Measurements from ENCODE around the gene KRT73.

The KRT73 gene

DNA sequence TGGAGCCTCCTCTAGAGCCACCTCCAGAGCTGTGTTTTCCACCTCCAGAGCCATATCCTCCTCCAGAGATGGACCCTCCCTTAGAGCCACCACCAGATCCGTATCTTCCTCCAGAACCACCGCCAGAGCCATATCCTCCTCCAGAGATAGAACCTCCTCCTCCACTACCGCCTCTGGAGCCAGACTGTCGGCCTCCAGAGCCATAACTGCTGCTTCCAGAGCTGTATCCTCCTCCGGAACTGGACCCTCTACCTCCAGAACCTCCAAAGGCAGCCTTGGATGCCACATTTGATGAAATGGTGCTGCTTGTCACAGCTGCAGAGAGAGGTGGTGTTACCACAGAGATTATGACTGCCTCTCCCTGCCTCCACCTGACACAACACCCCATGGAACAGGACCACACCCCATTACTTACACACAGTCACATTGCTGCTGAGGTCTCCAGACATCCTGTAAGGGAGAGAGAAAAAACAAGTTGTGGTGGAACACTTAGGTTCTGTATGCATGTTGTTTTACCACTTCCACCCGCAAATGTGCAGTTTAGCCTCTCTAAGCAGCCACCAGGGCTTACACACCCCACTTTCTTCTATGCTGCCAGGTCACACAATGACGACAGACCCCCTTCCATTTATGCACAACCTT is 26.9 kb upstream of the KRT73 start:
- no peak for DNase-seq

DNA sequence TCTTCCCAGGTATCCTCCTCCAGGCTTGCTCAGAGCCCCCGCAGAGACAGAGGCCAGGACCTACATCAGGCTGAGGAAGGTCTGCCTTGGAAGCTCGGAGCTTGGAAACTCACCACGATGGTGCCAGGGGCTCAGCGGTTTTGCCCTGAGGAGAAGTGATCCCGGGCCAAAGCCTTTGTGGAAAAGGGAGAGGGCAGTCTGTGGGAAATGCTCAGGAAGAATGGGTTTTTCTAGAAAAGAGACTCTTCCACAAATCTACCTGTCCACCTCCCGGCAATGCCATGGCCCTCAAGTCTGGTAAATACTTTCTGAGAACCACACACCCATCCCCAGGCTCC is 25.7 kb upstream of the KRT73 start:
- DNase-seq, result no peak

DNA sequence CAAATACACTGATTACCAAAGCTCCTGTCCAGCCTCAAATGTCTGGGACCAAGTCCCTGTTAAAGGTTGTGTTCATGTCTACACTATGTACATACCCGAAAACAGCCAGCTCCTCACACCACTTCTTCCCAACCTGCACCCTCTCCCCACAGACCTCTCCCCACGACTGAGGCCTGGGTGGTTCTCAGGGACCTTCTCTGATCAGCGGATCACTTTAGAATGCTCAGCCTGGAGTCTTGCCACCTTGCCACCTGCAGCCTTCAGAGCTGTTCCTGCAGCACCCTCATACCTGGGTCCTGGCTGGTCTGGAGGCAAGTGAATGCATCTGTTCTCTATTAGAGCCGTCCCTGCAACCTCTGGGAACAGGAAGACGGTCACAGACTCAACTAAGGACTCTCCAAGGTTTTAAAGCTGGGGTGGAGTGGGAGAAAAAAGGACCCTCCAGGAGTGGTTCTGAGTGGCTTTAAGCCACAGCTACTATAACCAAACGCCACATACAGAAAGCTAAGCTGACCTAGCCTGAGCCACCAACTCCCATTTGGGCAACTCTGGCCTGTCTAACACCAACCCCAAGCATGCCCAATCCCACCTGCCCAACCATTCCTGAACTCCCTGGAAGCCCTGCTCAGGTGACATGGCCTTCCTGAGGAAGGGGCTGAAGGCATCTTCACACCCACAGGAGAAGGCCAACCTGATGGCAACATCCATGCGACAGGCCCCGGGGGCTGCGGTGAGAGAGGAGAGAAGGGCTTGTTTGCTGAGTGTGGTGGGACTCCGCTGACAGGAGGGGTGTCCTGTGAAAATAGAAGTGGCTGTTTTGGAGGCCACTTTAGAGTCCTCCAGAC is 25.1 kb upstream of the KRT73 start:
- no peak for DNase-seq

DNA sequence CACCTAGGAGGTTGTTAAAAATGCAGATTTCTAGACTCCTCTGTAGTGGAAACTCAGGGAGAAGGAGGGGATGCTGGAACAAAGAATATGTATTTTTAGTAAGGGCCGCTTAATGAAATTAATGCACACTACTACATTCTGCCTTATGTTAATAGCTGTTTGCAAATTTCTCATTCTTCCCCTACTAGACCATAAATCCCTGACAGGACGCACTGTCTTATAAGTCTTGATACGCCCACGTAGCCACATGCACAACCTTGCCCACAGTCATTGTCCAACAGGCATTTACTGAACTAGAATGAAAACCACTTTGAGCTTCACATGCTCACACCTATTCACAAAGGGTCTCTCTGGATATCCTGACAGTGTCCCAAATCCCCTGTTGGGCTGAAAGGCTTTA is 23.1 kb upstream of the KRT73 start:
- DNase-seq, result no peak

DNA sequence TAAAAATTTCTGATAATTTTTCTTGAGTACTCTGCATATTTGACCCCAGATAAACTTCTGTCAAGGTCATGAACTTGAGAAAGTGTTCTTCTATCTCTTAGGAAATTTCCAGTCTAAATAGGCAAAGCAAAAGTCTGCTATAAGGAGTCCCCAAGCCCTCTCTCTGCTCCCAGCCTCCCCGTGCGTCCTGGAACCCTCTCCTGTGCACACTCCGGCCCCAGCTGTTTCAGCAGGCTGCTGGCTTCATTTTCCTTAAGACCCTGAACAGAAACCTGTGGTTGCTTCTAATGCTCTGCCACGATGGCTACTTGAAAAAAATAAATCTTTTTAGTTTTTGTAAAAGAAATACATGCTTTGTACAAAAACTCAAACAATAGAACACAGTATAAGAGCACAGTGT is 18.9 kb upstream of the KRT73 start:
- no peak for DNase-seq

DNA sequence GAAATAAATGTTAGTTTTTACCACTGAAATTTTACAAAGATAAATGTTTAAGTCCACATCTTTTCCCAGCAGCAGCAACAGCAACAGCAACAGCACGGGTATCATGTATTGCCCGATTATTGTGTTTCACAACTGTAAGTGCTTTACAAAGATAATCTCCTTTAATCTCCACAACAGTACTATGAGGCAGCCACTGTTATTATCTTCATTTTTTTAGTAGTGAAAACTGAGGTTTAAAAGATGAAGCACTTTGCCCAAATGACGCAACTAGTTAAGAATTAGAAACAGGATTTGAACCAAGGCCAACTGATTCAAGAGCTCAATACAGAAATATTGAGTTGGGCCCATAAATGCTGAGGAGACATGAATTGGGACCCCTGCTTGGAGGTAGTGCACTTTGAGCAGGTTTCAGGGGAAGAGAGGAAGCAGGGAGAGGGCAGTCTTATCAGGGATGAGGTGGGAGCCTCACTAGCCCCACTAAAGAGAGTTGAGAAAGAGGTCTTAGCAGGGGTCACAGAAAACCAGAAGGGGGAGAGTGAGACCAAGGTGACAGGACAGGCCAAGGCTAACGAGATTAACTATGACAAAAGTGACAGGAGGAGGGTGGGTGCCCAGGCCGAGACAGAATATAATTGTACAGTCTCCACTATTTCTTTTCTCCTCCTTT is 18.4 kb upstream of the KRT73 start:
- DNase-seq, result no peak

DNA sequence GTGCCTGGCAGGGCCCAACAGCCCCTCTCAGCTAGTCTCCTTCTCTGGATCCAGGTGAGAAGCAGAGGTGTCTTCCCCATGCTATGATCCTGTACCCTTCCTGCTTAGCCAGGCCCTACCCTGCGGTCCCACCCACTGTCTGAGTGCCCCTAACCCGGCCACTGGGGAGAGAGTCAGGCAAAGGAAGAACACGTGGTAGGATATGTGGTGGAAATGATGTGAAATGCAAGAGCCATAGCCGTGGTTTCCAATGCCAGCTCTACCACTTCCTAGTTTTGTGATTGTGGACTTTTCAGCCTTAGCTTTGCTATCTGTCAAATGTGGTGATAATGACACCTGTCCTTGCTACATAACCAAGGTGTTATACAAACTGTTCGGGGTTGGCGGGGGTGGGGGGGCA is 17.8 kb upstream of the KRT73 start:
- DNase-seq, result no peak

DNA sequence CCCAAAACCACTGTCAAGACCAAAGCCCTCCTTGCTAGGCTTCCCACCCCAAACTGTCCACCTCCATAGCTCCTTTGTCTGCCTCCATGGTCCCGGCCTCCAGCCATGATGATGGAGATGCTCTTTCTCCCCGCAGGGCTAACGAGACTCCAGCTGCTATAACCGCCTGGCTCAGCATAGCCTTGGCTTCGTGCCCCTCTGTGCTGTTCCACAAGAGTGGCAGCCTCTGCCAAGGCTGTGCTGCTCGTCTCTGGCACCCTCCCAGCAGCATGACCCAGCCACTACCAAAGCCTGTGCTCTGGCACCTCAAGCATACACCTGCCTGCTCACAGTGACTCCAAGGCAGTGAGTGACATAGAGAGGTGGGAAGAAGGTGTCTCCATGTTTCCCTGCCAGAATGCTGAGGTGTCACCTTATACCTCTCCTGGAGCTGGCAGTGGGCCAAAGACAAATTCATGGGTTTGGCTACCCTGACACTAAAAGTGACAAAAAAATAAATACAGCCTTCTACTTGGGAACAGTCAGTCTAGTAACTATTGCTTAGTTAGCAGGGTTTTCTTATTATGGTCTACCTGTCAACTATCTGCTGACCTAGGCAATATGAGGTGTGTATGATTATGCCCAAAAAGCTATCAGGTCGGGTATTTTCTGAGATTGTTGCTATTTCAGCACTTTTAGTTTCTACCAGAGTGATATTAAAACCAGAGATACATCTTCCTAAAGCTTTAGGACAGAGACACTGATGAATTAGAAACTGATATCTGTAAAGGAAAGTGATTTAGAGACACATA is 16.1 kb upstream of the KRT73 start:
- DNase-seq, result peak; percentile 77

DNA sequence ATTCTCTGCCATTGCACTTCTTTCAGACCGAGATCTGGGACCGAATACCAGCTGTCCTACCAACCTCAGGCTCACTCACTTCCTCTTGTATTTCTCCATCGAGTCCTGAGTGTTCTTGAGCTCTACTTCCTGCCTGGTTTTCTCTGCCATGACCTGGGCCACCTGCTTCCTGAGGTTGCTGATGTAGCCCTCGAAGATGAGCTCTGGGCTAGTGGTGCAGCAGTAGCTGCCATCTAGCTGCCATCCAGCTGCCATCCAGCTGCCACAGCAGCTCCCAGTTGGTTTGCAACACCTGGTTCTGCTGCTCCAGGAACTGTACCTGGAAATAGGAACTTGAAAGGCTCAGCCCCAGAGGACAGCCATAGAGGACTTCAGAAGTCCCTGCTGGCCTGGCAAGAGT is 15.0 kb upstream of the KRT73 start:
- no peak for DNase-seq

DNA sequence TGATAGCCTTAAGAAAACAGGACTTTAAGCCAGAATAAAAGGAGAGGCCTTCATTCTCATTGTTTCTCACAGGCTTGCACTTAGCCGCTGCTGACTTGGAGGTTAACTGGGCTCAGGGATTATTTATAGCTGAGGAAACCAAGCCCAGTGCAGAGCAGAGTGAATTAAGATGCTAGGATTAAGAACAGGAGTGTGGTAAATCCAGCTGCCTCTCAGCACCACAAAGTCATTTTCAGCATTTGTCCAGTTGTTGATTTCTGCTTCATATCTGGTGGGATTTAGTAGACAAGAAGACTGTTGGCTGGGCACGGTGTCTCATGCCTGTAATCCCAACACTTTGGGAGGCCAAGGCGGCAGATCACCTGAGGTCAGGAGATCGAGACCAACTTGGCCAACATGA is 14.3 kb upstream of the KRT73 start:
- no peak for DNase-seq

DNA sequence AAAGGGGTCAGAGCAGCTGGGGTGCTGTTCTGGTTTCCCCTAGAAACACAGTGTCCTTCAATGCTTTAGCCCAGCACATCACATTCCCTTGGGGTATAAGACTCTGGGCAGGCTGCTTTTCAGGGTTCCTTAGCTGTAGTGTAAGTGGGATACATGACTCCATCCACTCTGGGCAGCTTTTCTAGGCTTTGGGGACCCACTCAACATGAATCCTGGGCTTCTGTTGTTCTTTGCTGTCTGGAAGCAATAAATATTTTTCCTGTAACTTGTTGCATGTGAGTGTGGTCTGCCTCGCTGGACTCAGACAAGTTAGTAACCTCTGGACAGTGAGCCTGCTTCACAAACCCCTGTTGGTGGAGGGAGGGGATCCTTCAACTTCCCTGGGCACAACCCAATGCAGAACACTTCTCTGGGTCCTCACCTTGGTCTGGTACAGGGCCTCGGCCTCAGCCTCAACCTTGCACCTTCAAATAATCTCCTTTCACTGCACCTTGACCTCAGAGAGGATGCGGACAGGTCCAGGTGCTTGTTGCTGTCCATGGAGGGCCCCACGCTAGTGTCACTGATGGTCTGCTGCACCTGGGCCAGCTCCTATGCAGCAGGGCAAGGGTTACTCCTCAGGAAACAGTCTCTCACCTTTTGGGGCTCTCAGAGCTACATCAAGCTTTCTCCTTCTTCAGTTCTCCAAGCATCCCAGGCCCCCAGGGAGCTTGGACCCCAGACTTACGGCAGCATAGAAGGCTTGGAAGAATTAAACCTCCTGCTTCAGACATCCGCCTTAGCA is 13.5 kb upstream of the KRT73 start:
- no peak for DNase-seq

DNA sequence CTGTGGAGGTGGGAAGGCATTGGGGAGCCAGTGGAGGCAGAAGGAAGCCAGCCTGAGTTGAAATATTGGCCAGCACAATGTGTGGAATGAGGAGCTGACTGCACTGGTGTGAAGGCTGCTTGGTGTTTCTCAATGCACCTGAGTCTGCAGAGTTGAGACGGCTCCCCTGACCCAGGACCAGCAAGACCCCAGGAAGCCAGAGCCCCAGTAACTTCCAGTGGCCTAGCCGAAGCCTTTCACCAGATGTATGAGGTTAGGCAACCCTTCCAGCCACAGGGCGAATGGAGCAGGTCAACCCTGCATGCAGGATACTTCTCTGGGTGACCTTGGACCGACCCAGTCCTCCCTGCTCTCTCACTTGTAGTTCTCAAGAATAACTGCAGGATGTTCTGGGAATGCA is 12.9 kb upstream of the KRT73 start:
- DNase-seq, result no peak

DNA sequence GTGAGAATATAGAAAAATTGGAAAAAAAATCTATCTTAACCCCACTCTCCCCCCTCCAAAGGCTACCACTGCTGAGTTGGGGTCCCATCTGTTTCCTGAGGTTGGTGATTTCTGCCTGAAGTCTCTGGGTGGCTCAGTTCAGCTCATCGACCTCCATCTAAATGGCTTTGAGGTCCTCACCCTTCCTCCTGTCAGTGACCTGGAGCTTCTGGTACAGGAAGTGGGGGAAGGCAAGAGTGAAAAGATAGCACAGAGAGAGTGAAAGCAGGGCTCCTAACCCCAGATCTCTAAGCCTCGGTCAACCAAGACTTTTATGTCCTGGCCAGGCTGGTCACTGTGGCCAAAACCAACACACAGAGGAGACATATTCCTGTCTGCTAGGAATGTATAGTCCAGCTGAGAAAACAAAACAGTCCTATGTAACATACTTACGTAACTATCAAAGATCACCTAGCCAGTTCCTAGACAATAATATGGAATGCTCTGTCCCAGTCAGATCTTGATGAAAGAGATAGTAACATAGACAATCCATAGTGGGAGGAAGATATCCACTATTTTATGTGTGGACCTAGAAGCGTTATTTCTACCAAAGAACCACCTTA is 12.3 kb upstream of the KRT73 start:
- DNase-seq, result no peak

DNA sequence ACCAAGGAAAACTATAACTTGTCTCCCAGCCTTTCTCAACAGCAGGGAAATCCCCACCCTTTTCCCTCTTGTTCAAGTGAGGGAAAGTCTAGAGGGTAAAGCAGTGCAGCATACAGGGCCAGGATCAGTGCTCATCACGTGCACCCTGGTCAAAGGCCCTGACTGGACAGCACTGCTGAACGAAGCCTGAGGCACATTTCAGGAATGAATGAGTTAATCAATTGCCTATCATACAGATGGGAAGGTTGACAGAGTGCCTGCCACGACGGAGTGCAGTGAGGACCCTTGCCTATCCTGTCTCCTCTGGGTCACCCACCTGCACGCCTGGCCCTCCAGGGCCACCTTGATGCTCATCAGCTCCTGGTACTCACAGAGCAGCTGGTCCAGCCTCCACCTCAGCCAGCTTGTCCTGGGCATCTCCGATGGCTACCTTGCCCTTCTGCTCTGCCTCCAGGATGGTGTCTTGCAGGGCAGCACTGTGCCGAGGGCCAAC is 11.7 kb upstream of the KRT73 start:
- DNase-seq, result no peak

DNA sequence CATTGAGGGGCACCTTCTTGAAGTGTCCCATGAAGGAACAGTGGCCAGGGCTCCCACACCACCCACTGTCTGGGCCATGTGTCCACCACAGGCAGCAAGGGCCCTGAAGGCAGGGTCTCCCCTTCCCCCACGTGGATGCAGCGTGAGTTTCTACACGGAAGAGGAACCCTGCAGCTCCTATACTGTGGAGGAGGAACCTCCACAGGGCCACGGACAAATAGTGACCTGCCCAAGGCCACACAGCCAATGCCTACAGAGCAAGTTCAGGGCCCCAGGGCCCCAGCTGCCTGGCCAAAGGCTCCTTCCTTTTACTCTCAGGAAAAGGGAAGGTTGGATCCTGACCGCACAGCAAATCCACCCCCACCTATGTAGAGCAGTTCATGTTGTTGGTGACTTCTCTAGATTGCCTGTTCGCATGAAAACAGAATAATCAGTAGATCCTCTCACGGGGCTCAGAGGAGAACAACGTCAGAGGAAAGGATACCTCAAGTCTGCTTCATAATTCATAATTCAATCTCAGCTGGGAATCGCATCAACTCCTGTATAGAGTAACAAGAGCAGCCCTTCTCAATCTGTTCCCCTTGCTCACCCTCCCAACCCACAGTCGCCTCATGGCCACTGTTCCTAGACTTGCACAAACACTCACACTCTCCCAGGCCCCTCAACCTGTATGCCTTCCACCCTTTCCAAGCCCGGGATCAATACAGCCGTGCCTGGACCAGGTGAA is 11.1 kb upstream of the KRT73 start:
- no peak for DNase-seq

DNA sequence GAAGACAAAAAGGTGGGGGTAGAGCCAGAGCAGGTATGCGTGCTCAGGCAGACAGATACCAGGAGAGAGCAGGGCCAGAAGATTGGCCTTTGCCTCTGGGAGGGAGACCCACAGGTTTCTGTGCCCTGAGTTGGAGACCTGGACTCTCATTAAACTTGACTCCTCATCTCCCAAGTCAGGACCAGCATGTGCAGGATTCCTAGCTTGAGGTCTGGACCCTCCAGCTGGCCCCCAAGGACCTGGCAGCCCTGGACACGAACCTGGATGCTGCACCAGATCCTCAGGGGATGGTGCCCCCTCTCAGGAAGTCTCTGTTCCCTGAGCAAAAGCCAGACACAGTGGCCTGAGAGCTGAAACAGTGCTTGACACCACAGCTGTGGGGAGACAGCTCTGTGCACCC is 10.5 kb upstream of the KRT73 start:
- no peak for DNase-seq

DNA sequence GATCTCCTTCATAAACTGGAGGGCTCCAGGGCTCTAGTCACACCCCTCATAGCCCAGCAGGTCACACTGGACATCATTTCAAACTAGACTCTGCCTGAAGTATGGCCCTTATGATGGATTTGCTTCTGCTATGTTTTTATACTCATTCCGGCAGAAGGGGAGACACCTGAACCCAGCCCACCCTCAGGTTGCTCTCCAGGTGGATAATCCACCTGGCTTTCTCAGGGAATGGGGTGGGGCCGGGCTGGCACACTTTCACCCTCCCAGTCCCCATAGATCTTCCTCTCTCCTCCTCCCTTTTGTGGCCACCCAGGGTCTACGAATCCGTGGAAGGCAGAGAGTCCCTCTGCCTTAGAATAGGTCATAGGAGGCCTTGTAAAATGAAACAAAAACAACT is 9.8 kb upstream of the KRT73 start:
- DNase-seq, result no peak

DNA sequence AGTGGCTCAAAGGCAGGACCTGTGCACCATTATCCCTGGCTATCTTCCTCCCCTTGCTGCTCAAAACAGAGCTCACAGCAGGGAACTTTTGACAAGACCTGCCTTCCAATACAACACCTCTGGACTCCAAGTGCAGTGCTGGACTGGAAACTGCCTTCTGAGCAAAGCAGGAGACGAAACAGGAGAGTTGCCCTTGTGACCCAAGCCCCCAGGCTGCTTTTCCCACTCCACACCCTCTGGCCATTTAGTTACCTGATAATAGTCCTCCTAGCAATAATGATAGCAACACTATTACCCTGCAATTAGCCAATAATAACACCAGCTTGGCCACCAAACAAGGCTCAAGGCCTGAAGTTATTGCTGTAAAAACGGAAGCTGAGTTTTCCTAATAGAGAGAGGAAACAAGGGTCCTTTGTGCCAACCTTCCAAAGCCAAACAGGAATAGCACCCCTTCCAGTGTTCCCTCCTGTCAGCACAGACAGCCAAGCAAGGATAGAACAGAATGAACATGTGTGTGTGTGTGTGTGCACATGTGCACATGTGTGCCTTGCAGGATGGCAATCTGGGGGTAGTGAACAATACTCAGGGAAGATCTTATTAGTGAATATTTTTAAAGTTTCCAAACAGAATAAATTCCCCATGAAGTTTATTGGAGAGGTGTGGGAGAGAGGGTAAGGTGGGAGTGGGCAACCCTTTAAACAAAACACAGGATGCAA is 9.2 kb upstream of the KRT73 start:
- DNase-seq, result no peak

DNA sequence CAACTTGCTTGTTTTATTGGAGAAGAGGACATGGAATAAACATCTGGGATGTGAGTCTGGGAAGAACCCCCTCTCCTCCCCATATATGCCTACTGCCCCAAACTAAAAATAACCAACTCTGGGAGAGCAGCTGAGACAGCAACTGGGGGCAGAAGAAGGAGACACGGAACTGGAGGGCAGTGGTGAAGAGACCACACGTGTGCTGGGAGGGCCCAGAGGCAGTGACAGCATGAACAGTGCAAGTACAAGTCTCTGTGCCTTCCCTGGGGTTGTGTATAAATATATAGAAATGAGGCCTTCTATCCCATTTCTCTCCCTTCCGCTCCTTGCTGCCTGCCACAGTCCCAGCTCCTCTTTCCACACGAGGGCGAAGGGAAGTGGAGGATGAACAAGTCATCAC is 4.0 kb upstream of the KRT73 start:
- no peak for DNase-seq

DNA sequence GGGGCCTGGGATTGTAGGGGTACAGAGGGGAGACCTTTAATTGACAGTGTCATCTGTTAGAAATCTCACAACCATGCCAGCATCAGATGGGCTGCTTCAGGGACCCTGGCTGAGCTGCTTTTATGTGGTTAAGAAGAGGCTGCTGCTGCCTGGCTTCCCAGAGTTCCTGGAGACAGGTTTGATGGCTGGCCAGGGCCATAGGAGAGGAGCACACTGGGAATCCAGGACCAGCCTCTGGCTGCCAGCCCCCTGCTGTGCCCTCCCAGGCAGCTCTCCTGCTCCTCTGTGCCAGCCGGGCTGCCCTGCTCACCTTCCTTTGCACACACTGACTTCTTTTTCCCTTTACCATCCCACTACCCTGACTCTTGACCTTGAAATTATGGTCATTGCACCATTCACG is 507 bp upstream of the KRT73 start:
- no peak for DNase-seq

DNA sequence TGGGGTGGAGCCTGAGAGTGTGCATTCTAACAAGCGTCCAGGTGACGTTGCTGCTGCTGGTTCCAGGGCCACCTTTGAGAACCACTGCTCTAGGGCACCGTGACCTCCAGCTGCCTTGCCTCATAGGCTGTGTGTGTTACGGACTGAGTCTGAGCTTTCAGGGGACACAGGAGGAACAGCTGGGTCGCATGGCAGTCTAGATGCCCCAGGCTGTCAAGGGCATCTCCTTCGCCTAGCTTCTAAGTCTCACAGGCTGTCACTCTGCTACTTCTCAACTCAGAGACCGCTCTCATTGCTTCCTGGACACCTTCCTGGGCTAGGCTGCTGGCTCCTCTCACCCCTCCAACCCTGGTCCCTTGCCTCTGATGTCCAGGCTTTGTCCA is 965 bp downstream of the KRT73 start:
- DNase-seq, result no peak

All from midbrain (tissue), 1 donor.